Right kidney (tissue), 1 donor: ENCODE measurements around the gene SWT1.
"Not testable (repeated sequence)": the region's sequence is repeated elsewhere in the genome, so short reads cannot be mapped to it uniquely, and the experiment has no call there.

Experiments
- DNase-seq: peaks from one replicate; pipeline ENCODE4 v3.0.0-alpha.2; 2016

SWT1 gene

GRCh38 chr1:185249563-185249962 lies 92.6 kb downstream of the SWT1 start:
- no peak for DNase-seq

GRCh38 chr1:185250063-185250462 lies 93.1 kb downstream of the SWT1 start:
- DNase-seq = no peak

- not testable (repeated sequence) for DNase-seq
Measured at GRCh38 chr1:185251928-185252327, 95.0 kb downstream of the SWT1 start.

- DNase-seq = not testable (repeated sequence)
Measured at GRCh38 chr1:185252404-185252803, 95.4 kb downstream of the SWT1 start.

GRCh38 chr1:185255595-185255994 lies 98.6 kb downstream of the SWT1 start:
- not testable (repeated sequence) for DNase-seq

GRCh38 chr1:185257116-185257949 lies 100.4 kb downstream of the SWT1 start:
- not testable (repeated sequence) for DNase-seq

GRCh38 chr1:185257950-185258208 lies 100.9 kb downstream of the SWT1 start:
- no peak for DNase-seq

- DNase-seq = no peak
Measured at GRCh38 chr1:185258676-185259075, 101.7 kb downstream of the SWT1 start.

- DNase-seq = no peak
Measured at GRCh38 chr1:185260611-185261010, 103.6 kb downstream of the SWT1 start.

GRCh38 chr1:185262151-185262550 lies 105.2 kb downstream of the SWT1 start:
- no peak for DNase-seq

GRCh38 chr1:185263292-185263691 lies 106.3 kb downstream of the SWT1 start:
- DNase-seq = no peak

GRCh38 chr1:185263780-185264179 lies 106.8 kb downstream of the SWT1 start:
- no peak for DNase-seq

GRCh38 chr1:185265314-185265713 lies 108.3 kb downstream of the SWT1 start:
- DNase-seq = no peak

GRCh38 chr1:185267301-185267700 lies 110.3 kb downstream of the SWT1 start:
- no peak for DNase-seq

GRCh38 chr1:185267701-185268100 lies 110.7 kb downstream of the SWT1 start:
- no peak for DNase-seq

GRCh38 chr1:185268352-185268751 lies 111.4 kb downstream of the SWT1 start:
- DNase-seq = no peak

- no peak for DNase-seq
Measured at GRCh38 chr1:185271921-185272320, 115.0 kb downstream of the SWT1 start.

GRCh38 chr1:185279571-185279970 lies 122.6 kb downstream of the SWT1 start:
- DNase-seq = no peak

GRCh38 chr1:185280589-185280988 lies 123.6 kb downstream of the SWT1 start:
- no peak for DNase-seq

- no peak for DNase-seq
Measured at GRCh38 chr1:185281245-185281644, 124.3 kb downstream of the SWT1 start.

- no peak for DNase-seq
Measured at GRCh38 chr1:185284116-185284515, 127.1 kb downstream of the SWT1 start.

- DNase-seq = no peak
Measured at GRCh38 chr1:185284533-185285276, 127.7 kb downstream of the SWT1 start.

- DNase-seq = no peak
Measured at GRCh38 chr1:185287451-185287850, 130.5 kb downstream of the SWT1 start.

GRCh38 chr1:185288435-185288834 lies 131.5 kb downstream of the SWT1 start:
- DNase-seq = no peak
